GM18907 (cell line): Measurements from ENCODE around the gene MCTP1.

ENCODE experiments used
- ATAC-seq: cut with Tn5 transposase; IDR thresholded peaks from one replicate; pipeline ENCODE4 v1.9.1; 2021; ENCODE audit warnings: mild to moderate bottlenecking, moderate library complexity; ENCODE audit not compliant: unreplicated experiment

Gene MCTP1

GRCh38 chr5:95080030-95080429 lies 204.9 kb downstream of the MCTP1 start:
- no peak for ATAC-seq

GRCh38 chr5:95078868-95079267 lies 206.0 kb downstream of the MCTP1 start:
- ATAC-seq = no peak

GRCh38 chr5:95076395-95077185 lies 208.3 kb downstream of the MCTP1 start:
- ATAC-seq = no peak

GRCh38 chr5:95075111-95075510 lies 209.8 kb downstream of the MCTP1 start:
- peak; percentile 36 for ATAC-seq

GRCh38 chr5:95072281-95072680 lies 212.6 kb downstream of the MCTP1 start:
- ATAC-seq = no peak

- ATAC-seq = no peak
Measured at GRCh38 chr5:95070866-95071265, 214.0 kb downstream of the MCTP1 start.

- no peak for ATAC-seq
Measured at GRCh38 chr5:95070453-95070852, 214.4 kb downstream of the MCTP1 start.

- no peak for ATAC-seq
Measured at GRCh38 chr5:95069948-95070347, 214.9 kb downstream of the MCTP1 start.

GRCh38 chr5:95069021-95069420 lies 215.9 kb downstream of the MCTP1 start:
- ATAC-seq = no peak

- peak; percentile 57 for ATAC-seq
Measured at GRCh38 chr5:95068289-95068910, 216.5 kb downstream of the MCTP1 start.

- ATAC-seq = no peak
Measured at GRCh38 chr5:95066048-95066447, 218.8 kb downstream of the MCTP1 start.

GRCh38 chr5:95063492-95063891 lies 221.4 kb downstream of the MCTP1 start:
- ATAC-seq = no peak

- peak; percentile 48 for ATAC-seq
Measured at GRCh38 chr5:95060098-95060497, 224.8 kb downstream of the MCTP1 start.

- peak; percentile 17 for ATAC-seq
Measured at GRCh38 chr5:95059636-95060035, 225.3 kb downstream of the MCTP1 start.

- ATAC-seq = no peak
Measured at GRCh38 chr5:95057615-95058014, 227.3 kb downstream of the MCTP1 start.

GRCh38 chr5:95053253-95053652 lies 231.6 kb downstream of the MCTP1 start:
- no peak for ATAC-seq

- ATAC-seq = no peak
Measured at GRCh38 chr5:95050708-95051107, 234.2 kb downstream of the MCTP1 start.

- ATAC-seq = no peak
Measured at GRCh38 chr5:95048628-95049027, 236.3 kb downstream of the MCTP1 start.

GRCh38 chr5:95045181-95045965 lies 239.5 kb downstream of the MCTP1 start:
- ATAC-seq = no peak

- ATAC-seq = no peak
Measured at GRCh38 chr5:95044096-95044495, 240.8 kb downstream of the MCTP1 start.

GRCh38 chr5:95043648-95044047 lies 241.2 kb downstream of the MCTP1 start:
- no peak for ATAC-seq

- ATAC-seq = no peak
Measured at GRCh38 chr5:95043234-95043633, 241.7 kb downstream of the MCTP1 start.
